COLO668 (cell line): ENCODE data around the gene TMPRSS5.

Experiments used
- DNase-seq: peaks from one replicate; lab custom pipeline; 2025; ENCODE audit not compliant: unreplicated experiment; lab: John Stamatoyannopoulos, UW

TMPRSS5 gene

DNA sequence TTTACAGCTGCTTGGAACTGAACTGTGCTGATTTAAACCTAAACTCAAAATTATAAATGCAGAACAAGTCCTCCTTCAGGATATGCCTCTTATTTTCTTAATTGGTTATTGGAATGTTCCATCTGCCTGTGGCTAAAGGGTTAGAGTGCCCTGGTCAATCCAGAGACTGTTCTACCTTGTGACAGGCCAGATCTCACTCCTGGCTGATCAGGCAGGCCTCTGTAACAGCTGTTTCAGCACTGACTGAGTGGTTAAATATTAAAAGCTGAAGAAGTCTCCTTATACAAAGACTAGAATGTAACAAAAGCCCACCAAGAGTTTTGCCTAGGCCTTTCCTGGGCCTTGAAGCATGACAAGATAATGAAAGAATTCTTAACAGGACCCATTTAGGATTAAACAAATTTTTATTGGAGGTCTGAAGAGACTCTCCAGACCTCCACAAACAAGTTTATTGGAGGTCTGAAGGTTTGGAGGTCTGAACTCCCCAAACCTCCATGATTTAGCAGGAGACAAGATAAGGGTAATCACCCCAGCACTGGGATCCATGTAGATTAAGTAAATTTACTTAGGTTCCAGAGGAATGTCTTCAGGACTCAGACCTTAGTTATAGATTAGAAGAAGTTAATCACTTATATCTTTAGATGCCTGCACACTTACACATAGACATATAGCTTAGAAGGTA, 35.8 kb downstream of the TMPRSS5 start:
- no peak for DNase-seq

DNA sequence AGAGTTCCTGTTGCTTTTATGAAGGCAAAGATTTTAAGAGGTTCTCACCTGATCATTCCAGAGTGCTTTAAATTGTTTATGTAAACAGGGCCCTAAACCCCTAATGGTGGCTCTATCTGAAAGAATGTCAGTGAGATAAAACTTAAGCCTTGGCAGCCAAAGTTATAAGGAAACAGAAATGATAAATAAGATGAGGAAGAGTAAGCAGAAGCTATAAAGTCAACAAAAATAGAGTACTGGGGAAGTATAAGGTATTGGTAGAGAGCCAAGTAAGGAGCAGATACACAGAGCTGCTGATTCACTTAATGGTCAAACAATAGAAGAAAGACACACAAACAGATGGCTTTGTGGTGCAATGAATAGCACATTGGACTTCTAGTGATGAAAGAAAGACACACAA, 37.9 kb downstream of the TMPRSS5 start:
- DNase-seq: no peak

DNA sequence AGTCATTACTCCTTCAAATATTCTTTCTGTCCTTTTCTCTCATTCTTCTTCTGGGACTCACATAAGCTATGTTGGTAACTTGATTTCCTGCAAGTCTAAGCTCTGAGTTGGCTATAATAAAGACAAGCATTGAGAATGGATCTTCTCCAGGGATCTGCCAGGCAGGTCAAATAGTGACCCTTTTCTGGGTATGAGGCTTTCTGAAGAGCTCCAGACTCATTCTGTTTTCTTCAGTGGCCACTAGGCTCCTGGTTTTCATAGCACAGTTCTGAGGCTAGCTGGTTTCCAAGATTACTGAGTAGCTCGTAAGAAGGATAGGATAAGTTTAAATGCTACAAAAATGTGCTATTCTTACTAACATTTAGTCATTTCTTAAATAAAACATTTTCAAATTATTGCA, 38.3 kb downstream of the TMPRSS5 start:
- no peak for DNase-seq

DNA sequence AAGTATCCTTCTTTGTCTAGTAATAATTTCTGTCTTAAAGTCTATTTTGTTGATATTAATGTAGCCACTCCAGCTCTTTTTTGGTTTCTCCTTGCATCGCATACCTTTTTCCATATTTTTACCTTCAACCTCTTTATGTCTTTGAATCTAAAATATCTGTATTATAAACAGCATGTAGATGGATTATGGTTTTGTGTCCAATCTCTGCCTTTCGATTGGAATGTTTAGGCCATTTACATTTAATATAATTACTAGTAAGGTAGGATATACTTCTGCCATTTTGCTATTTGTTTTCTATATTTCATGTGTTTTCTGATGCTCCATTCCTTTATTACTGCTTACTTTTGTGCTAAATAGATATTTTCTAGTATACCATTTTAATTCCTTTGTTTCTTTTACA, 39.5 kb downstream of the TMPRSS5 start:
- no peak for DNase-seq

DNA sequence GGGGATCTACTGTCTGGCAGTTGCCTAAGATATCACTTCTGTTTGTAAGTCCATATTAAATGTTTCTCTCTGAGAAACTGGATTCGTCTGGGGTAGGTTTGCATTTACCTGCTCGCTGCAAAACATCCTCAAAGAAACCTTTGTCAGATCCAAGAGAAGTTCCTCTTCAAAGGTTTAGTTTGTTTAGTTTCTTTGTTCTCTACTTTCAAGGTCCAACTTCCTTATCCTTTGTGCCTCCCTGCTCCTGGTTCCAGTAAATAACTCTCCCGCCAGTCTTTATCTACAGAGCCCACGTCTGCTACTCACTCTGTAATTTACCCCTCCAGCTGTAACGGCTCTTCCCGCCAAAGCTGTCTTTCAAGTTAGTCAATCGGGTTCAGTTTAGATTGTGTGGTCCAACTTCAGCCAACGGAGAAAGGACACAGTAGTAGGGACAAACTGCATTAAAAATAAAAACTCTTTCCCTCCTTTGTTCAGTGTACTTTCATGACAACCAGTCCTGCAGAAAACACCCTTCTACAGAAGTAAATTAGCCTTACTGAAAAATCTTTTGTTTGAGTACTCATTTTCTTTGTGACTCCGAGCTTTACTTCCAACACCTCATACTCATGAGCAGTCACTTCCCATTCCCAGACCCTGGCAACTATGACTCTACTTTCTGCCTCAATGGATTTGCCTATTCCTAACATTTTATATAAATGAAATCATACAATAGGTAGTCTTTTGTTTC, 41.0 kb downstream of the TMPRSS5 start:
- no peak for DNase-seq

DNA sequence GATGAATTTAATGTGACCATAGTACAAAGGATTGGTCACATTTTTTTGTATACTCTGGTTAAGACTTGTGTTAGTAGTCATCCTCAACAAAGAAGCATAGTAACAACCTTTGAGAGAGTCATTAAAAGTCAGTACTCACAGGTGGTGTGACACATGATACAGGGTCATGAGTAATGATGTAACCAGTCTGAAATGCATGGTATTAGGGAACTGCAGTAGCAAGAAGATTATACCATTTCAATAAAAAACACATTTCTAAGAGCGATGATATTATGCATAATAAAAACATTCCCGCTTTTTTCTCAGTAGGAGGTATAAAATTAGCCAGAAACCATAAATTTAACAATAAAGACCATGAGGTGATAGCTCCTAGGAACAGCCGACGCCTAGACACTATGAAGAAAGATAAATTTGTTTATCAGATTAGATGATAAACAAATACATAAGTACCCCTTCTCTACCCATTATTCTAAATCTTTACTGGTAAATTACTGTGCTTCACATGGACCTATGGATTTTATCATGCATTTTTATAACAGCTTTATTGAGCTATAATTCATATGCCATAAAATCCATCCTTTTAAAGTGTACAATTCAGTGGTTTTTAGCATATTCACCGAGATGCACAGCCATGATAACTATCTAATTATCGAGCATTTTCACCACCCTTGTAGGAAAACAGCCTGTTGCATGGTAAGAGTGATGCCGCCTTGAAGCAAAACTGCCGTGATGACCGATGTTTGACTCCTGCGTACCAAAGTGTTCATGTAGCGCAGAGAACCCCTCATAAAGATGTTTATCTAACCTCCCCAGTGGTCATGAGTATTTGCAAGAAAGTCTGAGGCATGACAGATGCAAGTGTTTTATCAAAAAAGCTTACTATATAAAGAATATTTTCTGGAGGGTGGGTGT, 41.8 kb downstream of the TMPRSS5 start:
- DNase-seq: no peak

DNA sequence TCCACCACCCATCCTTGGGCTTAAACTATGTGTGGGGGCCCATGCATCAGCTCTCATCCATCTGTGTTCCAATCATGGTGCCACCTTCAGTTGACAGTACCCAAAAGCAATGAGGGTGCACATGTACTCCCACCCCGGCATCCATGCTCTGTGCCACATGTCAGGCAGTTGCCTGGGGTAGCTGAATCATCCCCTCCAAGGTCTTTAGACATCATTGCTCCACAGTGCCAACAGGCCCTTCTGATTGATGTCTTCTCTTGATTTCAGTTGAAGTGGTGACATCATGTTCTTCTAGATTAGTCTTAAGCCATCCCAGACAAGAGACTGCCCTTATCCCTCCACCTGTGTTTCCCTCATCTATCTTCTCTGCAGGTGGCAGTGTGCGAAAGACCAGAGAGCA, 42.5 kb downstream of the TMPRSS5 start:
- no peak for DNase-seq

DNA sequence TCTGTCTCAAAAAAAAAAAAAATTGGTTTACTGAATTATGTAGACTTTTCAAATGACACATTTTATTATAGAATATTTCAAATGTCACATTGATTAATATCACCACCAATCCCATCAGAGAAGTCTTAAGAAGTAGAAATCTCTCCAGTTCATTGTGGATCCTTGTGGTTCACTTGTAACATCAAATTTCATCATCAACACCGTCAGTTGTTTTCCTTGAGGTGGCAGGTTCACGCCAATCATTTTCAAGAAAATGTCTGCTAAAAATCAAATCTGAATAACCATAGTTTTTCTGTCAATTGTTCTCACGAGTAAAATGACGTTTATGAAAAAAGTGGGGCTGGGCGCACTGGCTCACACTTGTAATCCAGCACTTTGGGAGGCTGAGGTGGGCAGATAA, 50.3 kb downstream of the TMPRSS5 start:
- no peak for DNase-seq

DNA sequence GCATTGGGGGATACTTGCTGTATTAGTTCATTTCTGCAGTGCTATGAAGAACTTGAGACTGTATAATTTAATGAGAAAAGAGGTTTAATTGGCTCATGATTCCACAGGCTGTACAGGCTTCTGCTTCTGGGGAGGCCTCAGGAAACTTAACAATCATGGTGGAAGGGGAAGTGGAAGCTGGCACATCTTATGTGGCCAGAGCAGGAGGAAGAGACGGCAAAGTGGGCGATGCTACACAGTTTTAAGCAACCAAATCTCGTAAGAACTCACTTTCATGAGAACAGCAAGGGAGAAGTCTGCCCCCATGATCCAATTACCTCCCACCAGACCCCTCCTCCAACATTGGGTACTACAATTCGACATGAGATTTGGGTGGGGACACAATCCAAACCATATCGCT, 55.1 kb downstream of the TMPRSS5 start:
- no peak for DNase-seq

DNA sequence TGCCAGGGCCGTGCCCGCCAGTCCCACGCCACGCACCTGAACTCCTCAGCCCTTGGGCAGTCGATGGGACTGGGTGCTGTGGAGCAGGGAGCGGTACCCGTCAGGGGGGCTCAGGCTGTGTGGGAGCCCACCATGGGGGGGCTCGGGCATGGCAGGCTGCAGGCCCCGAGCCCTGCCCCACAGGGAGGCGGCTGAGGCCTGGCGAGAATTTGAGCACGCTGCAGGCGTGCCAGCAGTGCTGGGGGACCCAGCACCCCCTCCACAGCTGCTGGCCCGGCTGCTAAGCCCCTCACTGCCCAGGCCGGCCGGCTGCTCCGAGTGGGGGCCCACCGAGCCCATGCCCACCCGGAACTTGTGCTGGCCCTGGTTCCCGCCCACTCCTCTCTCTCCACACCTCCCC, 56.8 kb downstream of the TMPRSS5 start:
- DNase-seq: no peak

DNA sequence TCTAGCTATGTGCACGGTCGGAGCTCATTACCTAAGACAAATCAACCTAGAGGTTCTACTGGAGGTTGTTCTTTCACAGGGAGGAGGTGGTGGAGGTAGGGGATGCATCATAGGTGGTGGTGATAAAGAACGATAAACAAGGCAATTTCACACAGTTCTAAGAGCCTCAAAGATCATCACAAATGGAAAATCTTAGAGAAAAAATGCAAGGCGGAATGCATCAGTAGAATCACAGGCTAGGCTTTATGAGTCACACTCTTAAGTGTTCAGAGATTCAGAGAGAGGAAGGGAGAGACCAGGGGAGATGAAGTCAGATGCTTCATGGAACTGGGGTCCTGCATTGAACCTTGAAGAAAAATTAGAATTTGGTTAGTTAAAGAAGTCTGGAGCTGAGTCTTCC, 58.3 kb downstream of the TMPRSS5 start:
- no peak for DNase-seq

DNA sequence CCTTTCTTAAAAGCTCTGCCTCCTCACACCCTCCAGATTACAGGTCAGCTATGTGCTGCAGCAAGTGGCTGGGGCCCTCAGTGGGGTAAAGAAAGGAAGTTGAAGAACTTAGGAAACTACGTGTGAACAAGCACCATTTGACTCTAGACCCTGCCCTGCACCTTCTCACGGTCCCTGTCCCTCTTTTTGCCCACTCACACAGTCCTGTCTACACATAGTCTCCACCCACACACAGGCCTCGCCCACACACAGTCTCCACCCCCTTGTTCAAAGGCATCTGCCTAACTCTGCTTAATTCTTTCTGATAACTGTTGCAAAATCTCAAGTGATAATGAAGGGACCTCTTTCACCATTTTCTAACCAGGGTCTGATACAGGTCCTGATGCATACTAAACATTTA, 59.0 kb downstream of the TMPRSS5 start:
- no peak for DNase-seq

DNA sequence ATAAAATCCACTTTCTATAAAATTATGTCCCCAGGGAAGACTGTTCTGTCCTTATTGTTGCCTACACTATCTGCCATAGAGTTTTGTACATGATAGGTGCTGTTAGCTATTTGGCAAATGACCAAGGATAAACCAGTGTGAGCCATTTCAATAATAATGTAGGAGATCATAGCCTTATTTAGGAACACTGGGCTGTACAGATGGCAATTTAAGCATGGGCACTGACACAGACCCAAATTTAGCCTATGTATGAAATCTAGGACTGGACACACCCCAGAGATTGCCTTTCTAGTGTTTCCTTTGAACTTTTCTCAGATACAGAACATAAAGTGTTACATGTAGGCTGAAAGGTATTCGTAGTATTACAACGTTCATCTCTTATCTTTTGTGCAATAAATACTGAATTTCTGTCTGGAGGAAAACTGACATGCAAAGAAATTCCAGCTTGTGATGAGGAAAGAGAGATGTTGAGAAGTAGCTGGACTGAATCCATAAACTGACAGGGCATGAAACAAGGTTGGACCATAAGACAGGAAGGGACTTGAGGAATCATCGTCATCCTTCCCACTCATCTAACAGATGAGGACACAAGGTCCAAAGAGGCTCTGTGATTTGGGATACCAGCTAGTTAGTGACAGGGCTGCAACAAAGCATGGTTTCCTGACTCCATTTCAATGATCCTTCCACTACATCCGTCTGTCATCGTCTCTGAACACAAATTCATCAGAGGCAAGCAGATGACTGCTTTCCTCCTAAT, 60.3 kb downstream of the TMPRSS5 start:
- DNase-seq: no peak

DNA sequence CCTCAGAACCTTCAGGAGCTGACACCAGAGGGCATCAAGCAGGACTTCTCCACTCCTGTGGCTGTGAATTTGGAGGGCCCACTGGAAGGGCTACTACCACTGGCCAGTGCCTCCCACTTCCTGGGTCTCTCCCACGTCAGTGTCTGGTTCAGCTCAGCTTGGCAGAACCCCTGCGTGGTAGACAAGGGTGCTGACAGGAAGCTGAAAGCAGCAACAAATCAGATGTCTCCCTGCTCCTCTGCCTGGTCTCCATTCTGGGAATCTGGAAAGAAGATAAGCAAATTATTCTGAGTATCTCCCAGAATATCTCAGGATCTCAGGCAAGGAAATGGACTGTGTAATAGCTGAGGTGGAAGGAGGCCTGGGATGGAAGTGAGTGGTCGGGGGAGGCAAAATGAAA, 61.5 kb downstream of the TMPRSS5 start:
- DNase-seq: no peak

DNA sequence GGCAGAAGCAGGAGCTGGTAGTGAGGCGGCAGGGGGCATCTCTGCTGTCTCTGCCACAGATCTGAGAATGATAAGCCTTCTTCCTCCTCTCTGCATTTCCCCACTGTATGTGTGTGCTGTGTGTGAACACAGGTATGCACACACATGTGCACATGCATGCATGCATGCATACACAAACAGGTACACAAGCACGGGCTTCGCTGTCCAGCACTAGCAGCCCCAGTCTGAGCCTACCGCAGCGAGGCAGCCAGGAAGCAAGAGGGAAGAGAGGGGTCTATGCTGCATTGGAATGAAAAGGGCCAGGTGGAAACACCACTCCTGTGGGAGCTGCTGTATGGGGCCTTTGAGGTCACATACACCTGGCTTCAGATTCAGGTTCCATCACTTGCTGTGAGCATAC, 62.4 kb downstream of the TMPRSS5 start:
- DNase-seq: no peak

DNA sequence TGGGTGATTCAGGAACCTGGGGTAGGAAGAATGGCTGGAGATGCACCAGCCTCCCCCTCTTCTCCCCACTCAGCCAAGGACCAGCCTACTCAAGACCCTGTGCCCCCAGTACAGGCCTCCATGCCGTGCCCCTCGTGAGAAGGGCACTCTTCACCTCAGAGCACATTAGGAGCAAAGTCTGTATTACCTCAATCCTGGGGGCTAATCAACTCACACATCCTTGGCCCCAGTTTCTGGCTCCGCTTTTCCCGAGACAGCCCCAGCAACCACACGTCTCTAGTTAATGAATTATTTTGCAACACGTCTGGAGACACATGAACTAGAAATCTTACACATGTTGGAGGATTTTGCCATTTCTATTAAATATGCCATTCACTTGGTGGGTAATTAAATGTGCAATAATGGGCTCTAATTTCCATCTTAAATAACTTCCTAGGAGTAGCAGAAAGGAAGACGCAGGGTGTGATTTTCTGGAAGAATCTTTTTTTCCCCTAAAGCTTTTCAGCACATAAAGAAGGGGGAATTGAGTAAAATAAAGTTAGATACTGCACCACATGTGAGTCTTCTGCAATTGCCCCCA, 63.0 kb downstream of the TMPRSS5 start:
- no peak for DNase-seq

DNA sequence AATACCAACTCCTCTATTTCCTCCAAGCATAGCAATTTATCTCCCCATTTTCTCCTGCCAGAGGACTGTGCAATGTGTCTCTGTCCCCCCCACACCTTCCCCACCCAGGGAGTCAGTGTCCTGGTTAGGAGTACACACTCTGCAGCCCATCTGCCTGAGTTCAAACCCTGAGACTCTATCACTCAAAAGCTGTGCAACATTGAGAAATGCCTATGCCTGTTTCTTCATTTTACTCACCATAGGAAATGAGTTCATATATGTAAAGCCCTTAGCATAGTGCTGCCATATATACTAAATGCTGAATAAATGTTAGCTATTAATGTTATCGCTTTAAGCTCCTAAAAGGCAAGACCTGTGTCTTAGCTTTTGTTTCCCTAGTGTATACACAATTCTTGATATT, 64.0 kb downstream of the TMPRSS5 start:
- no peak for DNase-seq

DNA sequence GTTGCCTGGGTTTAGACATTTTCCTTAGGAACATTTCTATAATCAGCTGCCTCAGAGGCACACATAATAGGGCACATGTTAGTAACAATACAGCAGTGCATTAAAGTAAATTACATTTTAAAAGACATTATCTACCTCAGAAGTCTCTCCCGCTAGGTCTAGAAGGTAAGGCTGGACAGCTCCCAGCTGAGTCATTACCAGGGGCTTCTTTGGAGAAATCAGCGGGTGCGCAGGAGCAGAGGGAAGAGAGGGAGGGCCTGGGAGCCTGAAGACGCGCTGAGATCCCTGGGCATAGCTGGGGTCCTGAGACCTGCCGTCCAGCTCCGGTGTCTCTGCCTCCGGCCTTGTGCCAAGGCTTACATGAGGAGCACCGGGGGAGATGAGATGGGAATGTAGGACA, 67.7 kb downstream of the TMPRSS5 start:
- DNase-seq: no peak

DNA sequence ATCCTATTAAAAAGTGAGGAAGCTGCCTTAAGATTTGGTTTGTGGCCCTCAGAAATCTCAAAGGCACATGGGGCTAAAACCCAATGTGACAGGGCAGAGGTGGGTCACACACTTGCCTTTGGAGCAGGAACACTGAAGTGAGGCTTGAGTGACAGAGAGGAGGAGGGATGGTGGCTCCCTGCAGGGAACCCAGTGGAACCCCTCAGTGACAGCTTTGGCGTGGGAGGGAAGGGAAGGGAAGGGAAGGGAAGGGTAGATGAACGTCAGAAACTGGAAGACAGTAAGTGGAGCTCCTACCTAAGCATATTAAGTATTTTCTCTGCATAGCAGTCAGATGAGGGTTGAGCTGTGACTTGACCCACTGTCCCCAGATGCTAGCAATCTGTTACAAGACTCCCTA, 68.5 kb downstream of the TMPRSS5 start:
- DNase-seq: no peak
